Upper lobe of right lung (tissue), 1 donor: ENCODE data around the gene TCF12. TPM values are rescaled to one million over a fixed set of nuclear protein-coding genes. Genes with fewer than 3 reads are reported as not detected.
"Not testable (repeated sequence)": the region's sequence is repeated elsewhere in the genome, so short reads cannot be mapped to it uniquely, and the experiment has no call there.

Experiments
- ATAC-seq: fragments of 200-7000 bp; cut with Tn5 transposase; one replicate; pipeline ENCODE4 v1.9.1; 2020; ENCODE audit warnings: mild to moderate bottlenecking, moderate library complexity
- DNase-seq: peaks from one replicate; pipeline ENCODE4 v3.0.0-alpha.2; 2020
- H3K27ac ChIP-seq: fragments of 200-600 bp; one replicate; pipeline ENCODE4 v1.8.0; 2022
- H3K27me3 ChIP-seq: fragments of 200-600 bp; one replicate; pipeline ENCODE4 v1.8.0; 2022; ENCODE audit warnings: mild to moderate bottlenecking
- H3K36me3 ChIP-seq: fragments of 200-600 bp; one replicate; pipeline ENCODE4 v1.8.0; 2022
- H3K4me1 ChIP-seq: fragments of 200-600 bp; one replicate; pipeline ENCODE4 v1.8.0; 2022
- H3K4me3 ChIP-seq: fragments of 200-600 bp; one replicate; pipeline ENCODE4 v1.8.0; 2022; ENCODE audit warnings: mild to moderate bottlenecking
- H3K9me3 ChIP-seq: fragments of 200-600 bp; one replicate; pipeline ENCODE4 v1.8.0; 2022
- intact Hi-C: fragments of 100-400 bp; cut with DNase I; formaldehyde crosslinking; loops from one replicate; pipeline ENCODE4 v1.11.0; 2022
- total RNA-seq: library from RNA; stranded (reverse); fragmentation: NEBNext Ultra II Directional; extraction: Animal tissue kit (Norgen Biotek cat#: 25700); gene quantifications from one replicate; pipeline ENCODE4 v1.2.1, GENCODE V29; 2021
- TF ChIP-seq, protein P1 (sequence below): fragments of 200-600 bp; IDR thresholded peaks from one replicate; pipeline ENCODE4 v1.8.0; 2022; ENCODE audit warnings: antibody characterized with exemption
- donor health status: DM: no; HTN: yes; CAD: no; lungs with severe emphysema.

Gene TCF12
- total RNA-seq, 1 donor from 2014 or later: 103 TPM

DNA sequence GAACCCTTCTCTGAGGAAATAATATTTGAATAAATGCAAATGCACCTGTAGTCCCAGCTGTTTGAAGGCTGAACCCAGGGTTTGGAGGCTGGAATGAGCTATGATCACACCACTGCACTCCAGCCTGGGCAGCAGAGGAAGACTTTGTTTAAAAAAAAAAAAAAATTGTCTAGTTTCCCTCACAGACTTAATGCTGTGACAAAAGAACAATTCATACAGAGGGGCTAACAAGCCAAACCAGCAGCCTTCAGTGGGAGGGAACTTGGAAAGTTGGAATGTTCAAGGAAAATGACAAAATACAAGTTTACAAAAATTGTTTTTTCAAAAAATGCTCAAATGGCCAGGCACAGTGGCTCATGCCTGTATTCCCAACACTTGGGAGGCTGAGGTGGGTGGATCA lies 229.8 kb downstream of the TCF12 start:
- H3K27ac ChIP-seq: no peak overlapping the region
- H3K9me3 ChIP-seq: no peaks in the 10 kb centered on the region
- H3K36me3 ChIP-seq: no peaks in the 10 kb centered on the region
- H3K4me3 ChIP-seq: no peak overlapping the region
- H3K4me1 ChIP-seq: peaks cover 32% of the 10 kb centered on the region
- intact Hi-C loops: loop anchor here (10.0 kb wide), 2 partner anchors 67 to 157 kb away; no protein-coding TSS in a partner anchor
- TF ChIP-seq, protein P1, sequence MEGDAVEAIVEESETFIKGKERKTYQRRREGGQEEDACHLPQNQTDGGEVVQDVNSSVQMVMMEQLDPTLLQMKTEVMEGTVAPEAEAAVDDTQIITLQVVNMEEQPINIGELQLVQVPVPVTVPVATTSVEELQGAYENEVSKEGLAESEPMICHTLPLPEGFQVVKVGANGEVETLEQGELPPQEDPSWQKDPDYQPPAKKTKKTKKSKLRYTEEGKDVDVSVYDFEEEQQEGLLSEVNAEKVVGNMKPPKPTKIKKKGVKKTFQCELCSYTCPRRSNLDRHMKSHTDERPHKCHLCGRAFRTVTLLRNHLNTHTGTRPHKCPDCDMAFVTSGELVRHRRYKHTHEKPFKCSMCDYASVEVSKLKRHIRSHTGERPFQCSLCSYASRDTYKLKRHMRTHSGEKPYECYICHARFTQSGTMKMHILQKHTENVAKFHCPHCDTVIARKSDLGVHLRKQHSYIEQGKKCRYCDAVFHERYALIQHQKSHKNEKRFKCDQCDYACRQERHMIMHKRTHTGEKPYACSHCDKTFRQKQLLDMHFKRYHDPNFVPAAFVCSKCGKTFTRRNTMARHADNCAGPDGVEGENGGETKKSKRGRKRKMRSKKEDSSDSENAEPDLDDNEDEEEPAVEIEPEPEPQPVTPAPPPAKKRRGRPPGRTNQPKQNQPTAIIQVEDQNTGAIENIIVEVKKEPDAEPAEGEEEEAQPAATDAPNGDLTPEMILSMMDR: no peak
- no peak for ATAC-seq
- H3K27me3 ChIP-seq: no peaks in the 10 kb centered on the region
- no peak for DNase-seq

DNA sequence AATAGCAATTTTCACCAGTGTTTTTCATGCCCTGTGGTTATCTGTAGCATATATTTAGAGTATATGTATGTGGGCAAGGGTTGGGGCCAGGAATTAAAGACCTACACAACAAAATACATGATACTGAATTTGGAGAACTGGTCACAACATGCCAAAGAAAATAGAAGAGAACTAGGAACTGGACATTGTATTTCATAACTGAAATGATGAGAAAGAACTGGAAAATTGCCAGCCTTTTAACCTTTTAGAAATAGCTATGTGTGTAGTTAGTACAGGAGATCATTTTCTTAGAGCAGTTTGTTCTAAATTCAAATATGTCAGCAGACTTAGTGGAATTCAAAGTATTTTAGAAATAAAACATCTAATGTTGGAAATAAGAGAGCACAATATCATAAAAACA lies 230.8 kb downstream of the TCF12 start:
- Histone ChIP-seq H3K4me1 (peaks cover 32% of the 10 kb centered on the region), H3K27ac (no peak overlapping the region), H3K4me3 (no peak overlapping the region), H3K9me3 (no peaks in the 10 kb centered on the region), H3K36me3 (no peaks in the 10 kb centered on the region), H3K27me3 (no peaks in the 10 kb centered on the region)
- ATAC-seq (no peak), DNase-seq (no peak)
- intact Hi-C loops: loop anchor here (10.0 kb wide), 2 partner anchors 66 to 156 kb away; no protein-coding TSS in a partner anchor
- TF ChIP-seq, protein P1: no peak

DNA sequence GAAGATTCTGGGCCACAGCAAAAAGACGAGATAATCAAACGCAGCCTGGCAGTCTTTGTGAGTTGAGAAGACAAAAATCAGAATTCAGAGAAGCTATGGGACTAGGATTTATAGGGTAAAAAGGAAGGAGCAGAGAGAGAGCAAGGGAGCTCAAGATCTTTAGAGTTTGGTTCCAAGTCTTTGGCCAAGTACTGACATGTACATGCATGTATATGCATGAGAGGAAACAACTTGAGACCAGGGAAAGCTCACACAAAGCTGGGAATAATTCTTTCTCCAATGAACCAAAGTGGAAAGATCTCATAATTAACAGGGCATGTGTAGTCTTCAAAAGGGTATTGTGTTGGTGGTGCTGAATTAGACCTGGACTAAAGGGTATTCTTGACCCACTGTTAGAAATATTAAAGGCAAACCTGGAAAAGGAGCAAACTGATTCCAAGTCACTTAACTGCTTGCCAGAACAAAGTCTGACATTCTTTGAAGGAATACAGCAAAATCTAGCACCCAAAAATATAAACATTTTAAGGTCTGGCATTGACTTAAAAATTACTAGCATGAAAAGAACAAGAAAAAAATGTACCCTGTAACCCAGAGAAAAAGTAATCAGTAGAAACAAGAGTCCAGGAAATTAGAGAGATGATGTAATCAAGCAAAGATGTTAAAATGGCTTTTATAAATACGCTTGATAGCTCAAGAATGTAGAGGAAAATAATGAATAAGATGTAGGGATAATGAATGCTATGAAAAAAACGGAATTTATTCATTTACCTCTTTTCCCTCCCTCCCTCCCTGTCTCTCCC lies 231.8 kb downstream of the TCF12 start:
- Histone ChIP-seq H3K9me3 (no peaks in the 10 kb centered on the region), H3K36me3 (no peaks in the 10 kb centered on the region), H3K4me3 (no peak overlapping the region), H3K4me1 (peaks cover 32% of the 10 kb centered on the region), H3K27ac (no peak overlapping the region), H3K27me3 (no peaks in the 10 kb centered on the region)
- DNase-seq (no peak), ATAC-seq (no peak)
- intact Hi-C loops: no loop called here
- TF ChIP-seq, protein P1: no peak

DNA sequence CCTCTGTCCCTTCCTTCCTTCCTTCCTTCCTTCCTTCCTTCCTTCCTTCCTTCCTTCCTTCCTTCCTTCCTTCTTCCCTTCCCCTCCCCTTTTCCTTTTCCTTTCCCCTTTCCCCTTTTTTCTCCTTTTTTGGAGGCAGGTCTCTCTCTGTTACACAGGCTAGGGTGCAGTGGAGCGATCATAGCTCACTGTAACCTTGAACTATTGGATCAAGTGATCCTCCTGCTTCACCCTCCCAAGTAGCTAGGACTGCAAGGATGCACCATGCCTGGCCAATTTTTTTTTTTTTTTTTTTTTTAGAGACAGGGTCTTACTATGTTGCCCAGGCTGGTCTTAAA lies 232.4 kb downstream of the TCF12 start:
- H3K27me3 ChIP-seq, H3K4me3 ChIP-seq, intact Hi-C loops, H3K27ac ChIP-seq, DNase-seq, H3K9me3 ChIP-seq, ATAC-seq, H3K36me3 ChIP-seq: not testable (repeated sequence)
- H3K4me1 ChIP-seq: peaks cover 32% of the 10 kb centered on the region

DNA sequence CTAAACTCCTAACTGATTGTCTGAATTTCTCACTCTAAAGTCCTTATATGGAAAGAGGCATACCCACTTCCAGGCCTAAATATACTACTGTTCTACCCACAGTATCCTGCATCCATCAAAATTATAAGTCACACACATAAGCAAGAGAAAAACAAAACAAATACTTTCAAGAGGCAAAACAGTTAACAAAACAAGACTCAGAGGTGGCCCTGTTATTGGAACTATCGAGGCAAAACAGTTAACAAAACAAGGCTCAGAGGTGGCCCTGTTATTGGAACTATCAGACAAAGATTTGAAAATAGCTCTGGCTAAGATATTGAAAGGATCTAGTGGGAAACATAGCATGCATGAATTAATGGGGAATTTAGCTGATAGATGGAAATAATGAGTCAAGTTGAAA lies 233.7 kb downstream of the TCF12 start:
- no peaks in the 10 kb centered on the region for H3K27me3 ChIP-seq
- no peak for DNase-seq
- H3K4me1 ChIP-seq: peaks cover 26% of the 10 kb centered on the region
- no peaks in the 10 kb centered on the region for H3K36me3 ChIP-seq
- no peak overlapping the region for H3K27ac ChIP-seq
- H3K4me3 ChIP-seq: no peak overlapping the region
- intact Hi-C loops: no loop called here
- ATAC-seq: no peak
- no peaks in the 10 kb centered on the region for H3K9me3 ChIP-seq
- TF ChIP-seq, protein P1: no peak

DNA sequence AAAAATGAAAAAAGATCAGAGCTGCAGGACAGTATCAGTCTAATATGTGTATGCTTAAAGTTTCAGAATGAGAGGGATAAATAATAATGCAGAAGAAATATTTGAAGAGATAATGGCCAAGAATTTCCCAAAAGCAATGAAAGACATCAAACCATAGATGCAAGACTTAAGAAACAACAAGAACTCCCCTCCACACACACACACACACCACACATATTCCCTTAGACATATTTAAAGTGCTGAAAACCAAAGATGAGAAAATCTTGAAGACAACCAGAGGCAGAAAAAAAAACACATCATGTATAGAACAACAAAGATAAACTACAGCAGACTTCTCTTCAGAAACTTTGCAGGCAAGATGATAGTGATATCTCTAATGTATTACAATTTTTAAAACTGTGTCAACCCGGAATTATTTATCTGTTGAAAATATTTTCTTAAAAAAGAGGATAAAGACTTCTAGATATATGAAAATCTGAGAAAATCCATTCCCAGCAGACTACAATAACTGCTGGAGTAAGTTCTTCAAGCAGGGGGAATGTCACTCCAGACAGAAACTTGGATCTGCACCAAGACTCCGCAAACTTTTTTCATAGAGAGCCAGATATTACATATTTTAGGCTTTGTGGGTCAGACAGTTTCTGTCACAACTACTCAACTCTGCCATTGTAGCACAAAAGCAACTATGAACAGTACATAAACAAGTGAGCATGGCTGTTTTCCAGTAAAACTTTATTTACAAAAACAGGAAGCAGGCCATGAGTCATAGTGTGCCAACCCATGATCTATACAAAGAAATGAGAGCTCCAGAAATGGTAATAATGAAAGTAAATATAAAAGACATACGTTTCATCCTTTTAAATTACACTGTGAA lies 234.5 kb downstream of the TCF12 start:
- DNase-seq: no peak
- TF ChIP-seq, protein P1: no peak
- H3K27me3 ChIP-seq: no peaks in the 10 kb centered on the region
- H3K9me3 ChIP-seq: no peaks in the 10 kb centered on the region
- intact Hi-C loops: no loop called here
- peaks cover 19% of the 10 kb centered on the region for H3K4me1 ChIP-seq
- H3K27ac ChIP-seq: no peak overlapping the region
- H3K36me3 ChIP-seq: no peaks in the 10 kb centered on the region
- ATAC-seq: peak; percentile 52
- no peak overlapping the region for H3K4me3 ChIP-seq
